Mesenteric fat pad (tissue), 1 donor: ENCODE results near the gene CUBN. TPM values are rescaled to one million over a fixed set of nuclear protein-coding genes. Genes with fewer than 3 reads are reported as not detected.
"Not testable (repeated sequence)": the region's sequence is repeated elsewhere in the genome, so short reads cannot be mapped to it uniquely, and the experiment has no call there.

Source experiments
- DNase-seq: peaks from one replicate; pipeline ENCODE4 v3.0.0-alpha.2; 2020; ENCODE audit warnings: low spot score
- total RNA-seq: library from RNA; stranded (reverse); fragmentation: NEBNext Ultra II Directional; extraction: Animal tissue kit (Norgen Biotek cat#: 25700); gene quantifications from one replicate; pipeline ENCODE4 v1.2.1, GENCODE V29; 2021
- donor health status: DM: yes; HTN: yes; CAD: no.

The CUBN gene
- total RNA-seq, 1 donor from 2014 or later = 3.5 TPM

GRCh38 chr10:17013131-17013983 lies 116.3 kb downstream of the CUBN start:
- not testable (repeated sequence) for DNase-seq

- DNase-seq = not testable (repeated sequence)
These were observed 116.9 kb downstream of the CUBN start for GRCh38 chr10:17012731-17013130.

GRCh38 chr10:17010363-17011145 lies 119.1 kb downstream of the CUBN start:
- no peak for DNase-seq

- DNase-seq = no peak
These were observed 120.4 kb downstream of the CUBN start for GRCh38 chr10:17009212-17009700.

GRCh38 chr10:17007418-17007770 lies 122.2 kb downstream of the CUBN start:
- no peak for DNase-seq

- no peak for DNase-seq
These were observed 122.8 kb downstream of the CUBN start for GRCh38 chr10:17006631-17007417.

GRCh38 chr10:17005621-17006566 lies 123.7 kb downstream of the CUBN start:
- DNase-seq = no peak

- DNase-seq = no peak
These were observed 124.7 kb downstream of the CUBN start for GRCh38 chr10:17004801-17005380.

- no peak for DNase-seq
These were observed 125.8 kb downstream of the CUBN start for GRCh38 chr10:17003651-17004286.

GRCh38 chr10:17003151-17003550 lies 126.5 kb downstream of the CUBN start:
- no peak for DNase-seq

- no peak for DNase-seq
These were observed 127.5 kb downstream of the CUBN start for GRCh38 chr10:17001961-17002749.

- no peak for DNase-seq
These were observed 128.3 kb downstream of the CUBN start for GRCh38 chr10:17001297-17001744.

GRCh38 chr10:16999665-17000451 lies 129.8 kb downstream of the CUBN start:
- no peak for DNase-seq

GRCh38 chr10:16996530-16996964 lies 133.1 kb downstream of the CUBN start:
- no peak for DNase-seq

- DNase-seq = no peak
These were observed 133.6 kb downstream of the CUBN start for GRCh38 chr10:16995867-16996529.

GRCh38 chr10:16993186-16993585 lies 136.4 kb downstream of the CUBN start:
- no peak for DNase-seq

GRCh38 chr10:16992611-16993119 lies 136.9 kb downstream of the CUBN start:
- DNase-seq = no peak
